K562 (cell line): Measurements from ENCODE around the gene ZNF486.

Experiments used
- BRF2 ChIP-seq: IDR thresholded peaks from 3 replicates; pipeline ENCODE4 v1.6.1; 2011; ENCODE audit warnings: borderline replicate concordance, mild to moderate bottlenecking; ENCODE audit not compliant: insufficient read length, insufficient read depth
- CREM ChIP-seq: IDR thresholded peaks from 2 replicates; pipeline ENCODE4 v1.6.1; 2014; ENCODE audit warnings: antibody characterized with exemption, low read depth
- PRPF4 ChIP-seq: fragments of 200-400 bp; formaldehyde crosslinking; IDR thresholded peaks from one replicate; pipeline ENCODE4 v1.6.1; 2017; ENCODE audit warnings: low read length, low read depth, mild to moderate bottlenecking; ENCODE audit not compliant: insufficient read depth, poor library complexity, severe bottlenecking
- SMC3 ChIP-seq: conservative IDR thresholded peaks from 2 replicates; pipeline ENCODE4 v1.6.1; 2011; ENCODE audit warnings: low read depth, low read length, improper control_type of control experiment; ENCODE audit not compliant: insufficient read depth

GRCh38 chr19:20167651-20168122 lies 673 bp downstream of the ZNF486 start:
- TF ChIP-seq BRF2 (no peak), CREM (no peak), PRPF4 (no peak), SMC3 (no peak)
